Neural crest cell (in vitro differentiated cells): ENCODE data around the gene CAV3. TPM values are rescaled to one million over a fixed set of nuclear protein-coding genes. Genes with fewer than 3 reads are reported as not detected.
A peak's percentile ranks its signal among the peaks of the same experiment; 100 is the strongest.

Experiments used
- DNase-seq: peaks from one replicate; pipeline ENCODE4 v3.0.0; 2021; ENCODE audit warnings: low read depth, mixed read lengths, low spot score
- H3K27ac Mint-ChIP-seq: one replicate; pipeline ENCODE4 v1.8.0; 2021; ENCODE audit warnings: mild to moderate bottlenecking, mixed read lengths; ENCODE audit not compliant: unreplicated experiment
- H3K27me3 Mint-ChIP-seq: 2 replicates; pipeline ENCODE4 v1.8.0; 2021; ENCODE audit warnings: low read depth, mild to moderate bottlenecking, mixed read lengths
- H3K36me3 Mint-ChIP-seq: 2 replicates; pipeline ENCODE4 v1.8.0; 2021; ENCODE audit warnings: low read depth, mild to moderate bottlenecking, mixed read lengths
- H3K4me1 Mint-ChIP-seq: 2 replicates; pipeline ENCODE4 v1.8.0; 2021; ENCODE audit warnings: mixed read lengths
- H3K4me3 Mint-ChIP-seq: one replicate; pipeline ENCODE4 v1.8.0; 2021; ENCODE audit warnings: mild to moderate bottlenecking, mixed read lengths
- H3K9me3 Mint-ChIP-seq: 2 replicates; pipeline ENCODE4 v1.8.0; 2021; ENCODE audit warnings: mixed read lengths
- CTCF ChIP-seq: fragments of 200-600 bp; sonication (generic); conservative IDR thresholded peaks from 2 replicates; pipeline ENCODE4 v1.5.0; 2021; ENCODE audit warnings: antibody characterized with exemption, mild to moderate bottlenecking
- total RNA-seq: library from RNA; stranded (reverse); gene quantifications from 2 replicates; pipeline ENCODE4 v1.2.1, GENCODE V29; 2021

Gene CAV3
- total RNA-seq, 1 donor from 2014 or later, result not detected

- peaks cover 9% of the 10 kb centered on the region for H3K9me3 Mint-ChIP-seq
- DNase-seq, result no peak
- no peak overlapping the region for H3K4me3 Mint-ChIP-seq
- no peaks in the 10 kb centered on the region for H3K4me1 Mint-ChIP-seq
- no peaks in the 10 kb centered on the region for H3K27me3 Mint-ChIP-seq
- no peak for TF ChIP-seq CTCF
- H3K36me3 Mint-ChIP-seq, result peaks cover 9% of the 10 kb centered on the region
- H3K27ac Mint-ChIP-seq, result no peak overlapping the region
Observed at GRCh38 chr3:8784676-8785435, 51.3 kb downstream of the CAV3 start.

- no peaks in the 10 kb centered on the region for H3K27me3 Mint-ChIP-seq
Observed at GRCh38 chr3:8790529-8790928, 56.9 kb downstream of the CAV3 start.

GRCh38 chr3:8793242-8793641 lies 59.6 kb downstream of the CAV3 start:
- Mint-ChIP-seq H3K4me3 (no peak overlapping the region), H3K9me3 (peaks cover 5% of the 10 kb centered on the region), H3K4me1 (peaks cover 4% of the 10 kb centered on the region), H3K27me3 (no peaks in the 10 kb centered on the region), H3K27ac (no peak overlapping the region), H3K36me3 (peaks cover 7% of the 10 kb centered on the region)
- no peak for TF ChIP-seq CTCF
- DNase-seq, result no peak

More at GRCh38 chr3:8790529-8790928, 56.9 kb downstream of the CAV3 start:
- TF ChIP-seq CTCF, result no peak
- Mint-ChIP-seq H3K9me3 (peaks cover 9% of the 10 kb centered on the region), H3K27ac (peak overlapping the region; percentile 23), H3K4me1 (peaks cover 4% of the 10 kb centered on the region), H3K36me3 (peaks cover 9% of the 10 kb centered on the region), H3K4me3 (no peak overlapping the region)
- no peak for DNase-seq

DNA sequence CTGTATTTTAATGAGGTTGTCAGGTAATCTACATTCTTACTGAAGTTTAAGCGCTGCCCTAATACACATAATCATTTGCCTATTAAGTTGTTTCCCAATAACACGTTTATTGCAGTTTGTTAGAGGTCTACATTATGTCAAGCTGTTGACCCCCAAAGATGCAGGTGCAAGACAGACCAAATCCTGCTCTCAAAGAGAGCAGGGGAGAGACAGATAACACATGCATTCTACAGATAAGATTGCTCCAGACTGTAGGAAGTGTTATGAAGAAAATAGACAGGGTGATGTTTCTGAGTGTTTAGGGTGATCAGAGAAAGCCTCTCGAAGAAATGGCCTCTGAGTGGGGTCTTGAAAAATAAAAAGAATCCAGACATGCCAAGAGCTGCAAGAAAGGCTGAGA lies 60.6 kb downstream of the CAV3 start:
- H3K9me3 Mint-ChIP-seq, result peaks cover 2% of the 10 kb centered on the region
- no peak for TF ChIP-seq CTCF
- H3K27me3 Mint-ChIP-seq, result no peaks in the 10 kb centered on the region
- no peak for DNase-seq
- peaks cover 4% of the 10 kb centered on the region for H3K4me1 Mint-ChIP-seq
- H3K4me3 Mint-ChIP-seq, result no peak overlapping the region
- peaks cover 4% of the 10 kb centered on the region for H3K36me3 Mint-ChIP-seq
- no peak overlapping the region for H3K27ac Mint-ChIP-seq

Other genes with a start within 250 kb of the CAV3 start
- gene LMCD1, start 232.0 kb upstream of the CAV3 start, total RNA-seq, result 28.4 and 29.0 TPM in 2 replicates
- gene SSUH2, start 89.0 kb upstream of the CAV3 start, total RNA-seq, result 14.1 and 18.0 TPM in 2 replicates
- 5.3 and 7.9 TPM in 2 replicates for gene OXTR, start 35.8 kb downstream of the CAV3 start, total RNA-seq
- gene RAD18, start 229.7 kb downstream of the CAV3 start, total RNA-seq, result 34.2 and 36.3 TPM in 2 replicates